Astrocyte of the cerebellum (primary cell): ENCODE results near the gene RASSF5.

Source experiments
- DNase-seq: peaks from one replicate; pipeline ENCODE4 v3.0.0-alpha.2; 2011; ENCODE audit warnings: low read depth
- H3K4me3 ChIP-seq: 2 replicates; pipeline ENCODE4 v1.5.1; 2011; ENCODE audit warnings: mild to moderate bottlenecking, low read depth, low read length, moderate library complexity
- CTCF ChIP-seq: IDR thresholded peaks from 2 replicates; pipeline ENCODE4 v1.5.1; 2012; ENCODE audit warnings: low read length, low read depth, moderate library complexity, mild to moderate bottlenecking; ENCODE audit errors: missing control alignments
- in situ Hi-C: cut with HindIII; loops from 2 replicates; pipeline ENCODE4 v1.10.0; 2017; ENCODE audit warnings: low sequenced_read_pairs

Gene RASSF5

GRCh38 chr1:206501881-206502280 lies 5.5 kb upstream of the RASSF5 start:
- in situ Hi-C loops: no loop called here
- no peak for TF ChIP-seq CTCF
- DNase-seq: no peak
- no peak overlapping the region for H3K4me3 ChIP-seq

- DNase-seq: no peak
- in situ Hi-C loops: no loop called here
- no peak for TF ChIP-seq CTCF
- no peak overlapping the region for H3K4me3 ChIP-seq
These were observed 4.9 kb upstream of the RASSF5 start for GRCh38 chr1:206502403-206502802.

GRCh38 chr1:206502812-206503211 lies 4.5 kb upstream of the RASSF5 start:
- no peak for TF ChIP-seq CTCF
- in situ Hi-C loops: no loop called here
- no peak overlapping the region for H3K4me3 ChIP-seq
- no peak for DNase-seq

- TF ChIP-seq CTCF: no peak
- peak; percentile 94 for DNase-seq
- in situ Hi-C loops: no loop called here
- H3K4me3 ChIP-seq: no peak overlapping the region
These were observed 3.6 kb upstream of the RASSF5 start for GRCh38 chr1:206503591-206504362.

GRCh38 chr1:206504363-206504713 lies 3.0 kb upstream of the RASSF5 start:
- TF ChIP-seq CTCF: no peak
- H3K4me3 ChIP-seq: no peak overlapping the region
- in situ Hi-C loops: no loop called here
- DNase-seq: no peak

- in situ Hi-C loops: no loop called here
- H3K4me3 ChIP-seq: no peak overlapping the region
- DNase-seq: no peak
- TF ChIP-seq CTCF: peak; percentile 81
These were observed 1.5 kb upstream of the RASSF5 start for GRCh38 chr1:206505702-206506355.
